K562 (cell line): ENCODE measurements around the gene DENND1A. TPM values are rescaled to one million over a fixed set of nuclear protein-coding genes. Genes with fewer than 3 reads are reported as not detected.

Source experiments
- ATAC-seq: fragments of 200-7000 bp; cut with Tn5 transposase; 3 replicates; pipeline ENCODE4 v1.9.1; 2020; ENCODE audit warnings: moderate library complexity
- BruUV-seq: library from RNA; stranded (reverse); fragments of 400-500 nt; replicated peaks from 2 replicates; lab custom pipeline; 2021; lab: Mats Ljungman, UMichigan
- CTCF ChIA-PET: fragments of 300-600 bp; formaldehyde crosslinking; extraction: SDS; loops from one replicate; lab custom pipeline; 2021; ENCODE audit warnings: low intra/inter-chr PET ratio; lab: Yijun Ruan, JAX
- POLR2A ChIA-PET: fragments of 300-600, 350-650 bp; sonication (Branson Sonifier 250); formaldehyde crosslinking; extraction: SDS; loops from one replicate; lab custom pipeline; 2021; ENCODE audit warnings: antibody characterized with exemption, inconsistent platforms; lab: Yijun Ruan, JAX
- DNase-seq, 4 experiments: peaks; one replicate each; pipeline versions ENCODE4 v3.0.0 to v3.0.0-alpha.2; 2011 to 2018; ENCODE audit warnings: low spot score in 3 of 4, mixed read lengths in 3 of 4; ENCODE audit errors: extremely low read depth in 1 of 4
- FAIRE-seq: peaks from 2 replicates; lab custom pipeline; 2011; peaks lifted over from hg19 to GRCh38; lab: Jason Lieb, UNC
- H2AFZ ChIP-seq: 2 replicates; pipeline ENCODE4 v1.6.0; 2011; ENCODE audit warnings: low read depth, low read length, control low read depth, inconsistent platforms
- H3K27ac ChIP-seq: fragments of 200-600 bp; 3 replicates; pipeline ENCODE4 v1.8.0; 2011; ENCODE audit warnings: low read depth, mild to moderate bottlenecking, control low read depth, inconsistent platforms, low read length, moderate library complexity, mixed read lengths; ENCODE audit errors: extremely low read depth
- H3K27me3 ChIP-seq, 2 experiments: fragments of 300-600 bp in 1 of 2; 2 replicates in 1 of 2; 3 replicates in 1 of 2; pipeline versions ENCODE4 v1.6.0 to v1.8.0; 2011; ENCODE audit warnings: inconsistent platforms in 2 of 2, low read length in 2 of 2, mild to moderate bottlenecking in 1 of 2, mixed read lengths in 1 of 2, moderate library complexity in 1 of 2; ENCODE audit not compliant: control insufficient read depth in 2 of 2, insufficient read depth in 2 of 2
- H3K36me3 ChIP-seq: fragments of 300-600 bp; 3 replicates; pipeline ENCODE4 v1.8.0; 2011; ENCODE audit warnings: mild to moderate bottlenecking, low read length, inconsistent platforms; ENCODE audit not compliant: control insufficient read depth, insufficient read depth
- H3K4me1 ChIP-seq, 2 experiments: fragments of 200-600 bp in 1 of 2; replicated peaks in 1 of 2; 2 replicates in 1 of 2; 3 replicates in 1 of 2; pipeline versions ENCODE4 v1.5.1 to v1.8.0; 2011; ENCODE audit warnings: inconsistent platforms in 2 of 2, low read length in 2 of 2, mild to moderate bottlenecking in 1 of 2, mixed read lengths in 1 of 2, moderate library complexity in 1 of 2; ENCODE audit not compliant: control insufficient read depth in 2 of 2, insufficient read depth in 2 of 2
- H3K4me2 ChIP-seq: 2 replicates; pipeline ENCODE4 v1.6.1; 2011; ENCODE audit warnings: low read length, control low read depth, inconsistent platforms, mixed read lengths; ENCODE audit not compliant: insufficient read depth
- H3K4me3 ChIP-seq: fragments of 200-600 bp; sonication (generic), shearing (Covaris generic); 2 replicates; pipeline ENCODE4 v1.5.1; 2016; ENCODE audit warnings: control low read depth, inconsistent platforms
- H3K79me2 ChIP-seq: fragments of 200-600 bp; 3 replicates; pipeline ENCODE4 v1.8.0; 2011; ENCODE audit warnings: low read length, inconsistent platforms; ENCODE audit not compliant: control insufficient read depth, insufficient read depth
- H3K9ac ChIP-seq, 2 experiments: 2 replicates each; pipeline versions ENCODE4 v1.6.0 to v1.6.1; 2011; ENCODE audit warnings: low read depth in 2 of 2, low read length in 2 of 2, control low read depth in 1 of 2, inconsistent platforms in 1 of 2, mild to moderate bottlenecking in 1 of 2, mixed read lengths in 1 of 2; ENCODE audit not compliant: insufficient read depth in 1 of 2
- H3K9me1 ChIP-seq: one replicate; pipeline ENCODE4 v1.6.0; 2011; ENCODE audit warnings: inconsistent platforms, mild to moderate bottlenecking, low read length, moderate library complexity; ENCODE audit not compliant: control insufficient read depth, insufficient read depth
- H3K9me3 ChIP-seq: replicated peaks from 2 replicates; pipeline ENCODE4 v1.5.1; 2011; ENCODE audit warnings: low read depth, low read length, inconsistent platforms; ENCODE audit not compliant: control insufficient read depth, insufficient read depth
- H4K20me1 ChIP-seq: replicated peaks from 2 replicates; pipeline ENCODE4 v1.6.1; 2011; ENCODE audit warnings: low read length, inconsistent platforms, mixed read lengths; ENCODE audit not compliant: control insufficient read depth, insufficient read depth
- RERE ChIP-seq: sonication (generic); formaldehyde crosslinking; IDR thresholded peaks from 2 replicates; pipeline ENCODE4 v1.8.0; 2023; ENCODE audit warnings: missing genetic modification reagents, mild to moderate bottlenecking, borderline replicate concordance
- ZNF24 ChIP-seq: fragments of 450-650 bp; IDR thresholded peaks from 2 replicates; pipeline ENCODE4 v1.6.1; 2016
- WGBS: fragments of 100-300 bp; shearing (Covaris generic); methylation state at CpG from one replicate; pipeline ENCODE4 v1.1.6; 2016; ENCODE audit warnings: low coverage, mixed read lengths; ENCODE audit not compliant: insufficient coverage; ENCODE audit errors: missing lambda C conversion rate; 5-methylcytosine and 5-hydroxymethylcytosine counted together
- in situ Hi-C: fragments of 300-500 bp; cut with MboI; formaldehyde crosslinking; loops from 4 replicates; pipeline ENCODE4 v1.15.0; 2018; ENCODE audit warnings: inconsistent platforms, mixed read lengths
- intact Hi-C: fragments of 100-400 bp; cut with micrococcal nuclease; formaldehyde crosslinking; loops from 2 replicates; pipeline ENCODE4 v1.14.2; 2022
- polyA plus RNA-seq, 8 experiments: library from polyadenylated mRNA; depleted of rRNA in 4 of 8; stranded (reverse) in 5 of 8; unstranded in 3 of 8; fragments of >200 nt; fragmentation: Nextera tagmentation in 2 of 8; fragmentation: Illumina TruSeq in 1 of 8; extraction: Ambion mirVana in 2 of 8; extraction: Trizol in 1 of 8; gene quantifications; 2 replicates each; pipeline versions ENCODE4 v1.2.1 to v1.2.3, GENCODE V29; 2011 to 2014; ENCODE audit warnings: inconsistent platforms in 1 of 8, missing spikeins in 1 of 8
- total RNA-seq, 7 experiments: library from RNA; depleted of rRNA in 6 of 7; stranded (reverse); fragments of >200 nt in 6 of 7; fragmentation: Illumina TruSeq in 2 of 7; extraction: Trizol in 2 of 7; gene quantifications; 2 replicates each; pipeline versions ENCODE4 v1.2.1 to v1.2.3, GENCODE V29; 2011 to 2021; ENCODE audit warnings: low replicate concordance in 1 of 7

The DENND1A gene
- total and polyA plus RNA-seq, 9 of the 15 experiments (the other 6 are each of a cell fraction or from before 2014, with no cell fraction given), result 7.6 to 29.5 (median 15.7) TPM

- H3K27me3 ChIP-seq, result peaks cover 2 to 13% of the 10 kb centered on the region in 2 experiments; a peak in 3 of 5 replicates
- H3K79me2 ChIP-seq, result no peaks in the 10 kb centered on the region
- no peaks in the 10 kb centered on the region for H3K36me3 ChIP-seq
- no peaks in the 10 kb centered on the region for H3K9me1 ChIP-seq
- intact Hi-C loops (no loop called here), in situ Hi-C loops (loop anchor here (10.0 kb wide), 1 partner anchor 524 kb away; the partner anchor contains the start of gene PDCL)
- H3K4me1 ChIP-seq, result peaks cover 17 to 30% of the 10 kb centered on the region in 2 experiments; a peak in 4 of 5 replicates
- H3K27ac ChIP-seq, result no peak overlapping the region
- BruUV-seq, result no TSS peak
- H3K4me3 ChIP-seq, result no peak overlapping the region
- FAIRE-seq, result peak; percentile 67
- no peaks in the 10 kb centered on the region for H3K9me3 ChIP-seq
- ChIA-PET CTCF (interaction anchor here (2.2 to 3.5 kb wide), 2 partner anchors 245 to 267 kb away, joined by 25 to 55 read pairs; no protein-coding TSS in a partner anchor), POLR2A (interaction anchor here (0.6 to 1.6 kb wide), 5 partner anchors 161 to 520 kb away, joined by 3 to 5 read pairs (median 4); partner anchors contain the start of gene PDCL)
- TF ChIP-seq ZNF24 (peak; percentile 82), RERE (CRISPR knock-in tag) (no peak)
- ATAC-seq, result peak; percentile 33
- 21% methylated on average over 8 of the region's 9 CpGs for WGBS
- H4K20me1 ChIP-seq, result peaks cover 7% of the 10 kb centered on the region; the same call in 1 of the 2 replicates
- peak overlapping the region; percentile 59; the same call in 1 of the 2 replicates for H3K4me2 ChIP-seq
- no peak for DNase-seq
- H3K9ac ChIP-seq, result peak overlapping the region in 1 of 2 experiments; percentile 67; a peak in 1 of 4 replicates
- H2AFZ ChIP-seq, result 0 out of 2 replicates have a peak overlapping the region, but pooled peaks have one; percentile 54
Observed at GRCh38 chr9:123348317-123348992, 581.5 kb downstream of the DENND1A start.
